Measurements from ENCODE around the gene ATF7. TPM values are rescaled to one million over a fixed set of nuclear protein-coding genes. Genes with fewer than 3 reads are reported as not detected.

ATF7 gene
- polyA plus RNA-seq, 1 of the 3 experiments (the other 2 are of a cell fraction) = 12.8 TPM

GRCh38 chr12:53474077-53474476, 152.1 kb downstream of the ATF7 start:
- Histone ChIP-seq H3K9me2 (no peaks in the 10 kb centered on the region), H3K36me3 (replicated peaks in 1 of 2; ENCODE audit: control insufficient read depth in 1 of 2, insufficient read depth in 2 of 2, low read length in 1 of 2) (peaks cover 86 to 95% of the 10 kb centered on the region in 2 experiments), H3F3A (replicated peaks; ENCODE audit: insufficient read depth) (peaks cover 84% of the 10 kb centered on the region), H4K20me1 (ENCODE audit: insufficient read depth) (peaks cover 90% of the 10 kb centered on the region), H2AFZ (ENCODE audit: low read depth) (no peak overlapping the region), H3K27ac (ENCODE audit: low read depth in 2 of 2, low read length in 1 of 2) (peak overlapping the region in 1 of 2 experiments; percentile 9; a peak in 1 of 4 replicates), H3K4me1 (ENCODE audit: control insufficient read depth in 1 of 2, insufficient read depth in 2 of 2, low read depth in 1 of 2, low read length in 1 of 2) (peaks cover 0 to 5% of the 10 kb centered on the region in 2 experiments; a peak in 1 of 4 replicates), H3K79me2 (ENCODE audit: insufficient read depth) (peaks cover 95% of the 10 kb centered on the region), H3K9ac (no peak overlapping the region), H3K9me3 (no peaks in the 10 kb centered on the region), H3K27me3 (ENCODE audit: insufficient read depth) (no peaks in the 10 kb centered on the region), H3K4me3 (ENCODE audit: low read depth in 2 of 2, low read length in 1 of 2) (no peak overlapping the region), H3K4me2 (no peak overlapping the region)
- TF ChIP-seq RXRA (IDR thresholded peaks at IDR 0.05; ENCODE audit: borderline replicate concordance, low read depth) = no peak
- no peak for TF ChIP-seq FOXJ3 (CRISPR knock-in tag; IDR thresholded peaks at IDR 0.05)
- no peak for TF ChIP-seq RFX5 (IDR thresholded peaks at IDR 0.05; ENCODE audit: low read length)
- TF ChIP-seq POLR2AphosphoS5 (IDR thresholded peaks at IDR 0.05; ENCODE audit: low read depth, low read length) = no peak
- no peak for TF ChIP-seq RAD21 (IDR thresholded peaks at IDR 0.05; ENCODE audit: low read length)
- TF ChIP-seq USF1 (IDR thresholded peaks at IDR 0.05; ENCODE audit: borderline replicate concordance, low read depth) = no peak
- no peak for TF ChIP-seq GATA2 (CRISPR knock-in tag; IDR thresholded peaks at IDR 0.05)
- TF ChIP-seq RCOR1 (IDR thresholded peaks at IDR 0.05; ENCODE audit: low read length) = no peak
- no peak for TF ChIP-seq TCF12 (IDR thresholded peaks at IDR 0.05)
- no peak for TF ChIP-seq TAF1 (IDR thresholded peaks at IDR 0.05; ENCODE audit: borderline replicate concordance, low read depth, low read length)
- TF ChIP-seq CHD2 (IDR thresholded peaks at IDR 0.05; ENCODE audit: low read length, partially characterized antibody) = no peak
- no peak for TF ChIP-seq EZH2phosphoT487 (IDR thresholded peaks at IDR 0.05; ENCODE audit: borderline replicate concordance, low read depth)
- TF ChIP-seq SIN3A (IDR thresholded peaks at IDR 0.05; ENCODE audit: borderline replicate concordance, low read depth, low read length) = no peak
- no peak for TF ChIP-seq MAX (IDR thresholded peaks at IDR 0.05; ENCODE audit: low read depth)
- no peak for TF ChIP-seq YY1 (IDR thresholded peaks at IDR 0.05; ENCODE audit: low read depth)
- TF ChIP-seq SMC3 (IDR thresholded peaks at IDR 0.05; ENCODE audit: low read depth, low read length) = no peak
- TF ChIP-seq JUND (IDR thresholded peaks at IDR 0.05) = no peak
- POLR2A ChIA-PET = interaction anchor here (0.6 to 1.5 kb wide), 6 partner anchors 12 to 166 kb away, joined by 3 to 6 read pairs (median 3); partner anchors contain the start of gene TARBP2
- 94% methylated on average over 2 of the region's 2 CpGs for WGBS (ENCODE audit: low lambda C conversion rate)
- CTCF ChIA-PET = interaction anchor here (0.9 to 5.4 kb wide), 10 partner anchors 8 to 153 kb away, joined by 3 to 32 read pairs (median 5); partner anchors contain the start of genes AAAS and MAP3K12
- DNase-seq = no peak

GRCh38 chr12:53472056-53472582, 154.1 kb downstream of the ATF7 start:
- CTCF ChIA-PET = interaction anchor here (2.2 to 2.4 kb wide), 2 partner anchors 10 to 37 kb away, joined by 9 to 10 read pairs; no protein-coding TSS in a partner anchor
- H3F3A ChIP-seq (replicated peaks; ENCODE audit: insufficient read depth) = peaks cover 78% of the 10 kb centered on the region
- no peak overlapping the region for H3K4me3 ChIP-seq (ENCODE audit: low read depth in 2 of 2, low read length in 1 of 2)

More at GRCh38 chr12:53472056-53472582, 154.1 kb downstream of the ATF7 start:
- POLR2A ChIA-PET = interaction anchor here (0.7 to 1.8 kb wide), 2 partner anchors 20 to 145 kb away, joined by 3 to 4 read pairs; no protein-coding TSS in a partner anchor
- TF ChIP-seq POLR2AphosphoS5 (IDR thresholded peaks at IDR 0.05; ENCODE audit: low read depth, low read length) (peak; percentile 45), GATA2 (CRISPR knock-in tag; IDR thresholded peaks at IDR 0.05) (no peak), CHD2 (IDR thresholded peaks at IDR 0.05; ENCODE audit: low read length, partially characterized antibody) (no peak), USF1 (IDR thresholded peaks at IDR 0.05; ENCODE audit: borderline replicate concordance, low read depth) (no peak), YY1 (IDR thresholded peaks at IDR 0.05; ENCODE audit: low read depth) (no peak), IRF3 (IDR thresholded peaks at IDR 0.05; ENCODE audit: low read depth, low read length) (no peak)
- H3K4me2 ChIP-seq = no peak overlapping the region
- no peaks in the 10 kb centered on the region for H3K9me3 ChIP-seq
- H3K9ac ChIP-seq = no peak overlapping the region
- WGBS (ENCODE audit: low lambda C conversion rate) = 95% methylated on average over 1 of the region's 1 CpG
- no peaks in the 10 kb centered on the region for H3K27me3 ChIP-seq (ENCODE audit: insufficient read depth)
- peaks cover 97% of the 10 kb centered on the region for H3K79me2 ChIP-seq (ENCODE audit: insufficient read depth)
- H4K20me1 ChIP-seq (ENCODE audit: insufficient read depth) = peaks cover 86% of the 10 kb centered on the region
- peak overlapping the region in 1 of 2 experiments; percentile 29; a peak in 1 of 4 replicates for H3K27ac ChIP-seq (ENCODE audit: low read depth in 2 of 2, low read length in 1 of 2)
- H3K4me1 ChIP-seq (ENCODE audit: control insufficient read depth in 1 of 2, insufficient read depth in 2 of 2, low read depth in 1 of 2, low read length in 1 of 2) = peaks cover 0 to 5% of the 10 kb centered on the region in 2 experiments; a peak in 1 of 4 replicates
- H3K36me3 ChIP-seq (replicated peaks in 1 of 2; ENCODE audit: control insufficient read depth in 1 of 2, insufficient read depth in 2 of 2, low read length in 1 of 2) = peaks cover 92 to 96% of the 10 kb centered on the region in 2 experiments
- H3K9me2 ChIP-seq = no peaks in the 10 kb centered on the region
- no peak for DNase-seq
- H2AFZ ChIP-seq (ENCODE audit: low read depth) = no peak overlapping the region

Measured in SK-N-SH (cell line).